ENCODE data around the gene LPP. TPM values are rescaled to one million over a fixed set of nuclear protein-coding genes. Genes with fewer than 3 reads are reported as not detected.

The LPP gene
- total RNA-seq, 1 experiment from 2014 or later = 148 TPM

DNA sequence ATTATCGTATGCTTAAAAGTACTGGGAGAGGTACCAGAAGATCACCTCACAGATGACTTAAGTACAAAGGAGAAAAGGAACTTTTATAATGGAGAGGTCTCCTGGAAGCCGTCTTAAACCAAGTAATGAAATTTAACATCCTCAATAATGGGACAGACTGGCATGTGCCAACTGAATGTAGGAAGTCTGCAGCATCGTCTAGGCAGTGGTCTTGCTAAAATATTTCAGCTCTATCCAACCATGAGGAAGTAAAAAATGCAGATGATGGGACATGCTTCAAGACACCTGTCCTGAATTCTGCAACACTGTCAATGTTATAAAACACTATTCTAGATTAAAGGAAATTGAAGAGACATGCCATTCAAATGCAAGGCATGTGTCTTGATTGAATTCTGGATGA is 559.0 kb downstream of the LPP start:
- intact Hi-C loops (cut with micrococcal nuclease; ENCODE audit: unreplicated experiment) = no loop called here
- CTCF ChIA-PET = no interaction called here

DNA sequence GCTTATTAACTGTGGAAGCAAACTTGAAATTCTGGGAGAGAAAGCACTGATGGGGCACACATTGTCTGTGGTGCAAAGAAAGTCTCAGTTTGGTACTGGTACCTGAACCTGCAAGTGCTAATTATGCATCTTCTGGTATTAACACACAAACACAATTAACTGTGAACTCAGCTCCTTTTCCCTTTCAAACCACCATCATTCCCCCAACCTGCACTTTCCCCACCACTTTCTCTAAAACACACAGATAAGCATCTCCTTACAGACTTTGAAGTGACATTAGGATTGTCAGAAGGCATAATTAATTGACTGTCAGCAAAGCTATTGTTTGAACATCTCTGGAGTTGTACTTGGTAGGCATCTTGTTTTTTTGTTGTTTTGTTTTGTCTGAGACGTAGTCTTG is 565.6 kb downstream of the LPP start:
- H3K9me3 ChIP-seq (ENCODE audit: insufficient read depth, low read depth) = no peaks in the 10 kb centered on the region
- no peaks in the 10 kb centered on the region for H3K36me3 ChIP-seq (ENCODE audit: low read depth)
- ChIA-PET POLR2A (ENCODE audit: unreplicated experiment) (no interaction called here), CTCF (no interaction called here)
- H3F3A ChIP-seq (ENCODE audit: insufficient read depth, low read depth) = no peaks in the 10 kb centered on the region
- no peaks in the 10 kb centered on the region for H4K20me1 ChIP-seq (ENCODE audit: insufficient read depth)
- H3K9me2 ChIP-seq (ENCODE audit: insufficient read depth) = no peaks in the 10 kb centered on the region
- H3K4me3 ChIP-seq = no peak overlapping the region
- DNase-seq = no peak
- H3K4me1 ChIP-seq (replicated peaks; ENCODE audit: insufficient read depth) = no peaks in the 10 kb centered on the region
- intact Hi-C loops (cut with micrococcal nuclease; ENCODE audit: unreplicated experiment) = no loop called here
- no peak overlapping the region for H3K4me2 ChIP-seq
- BruUV-seq (replicated peaks) = no TSS peak
- no peaks in the 10 kb centered on the region for H3K79me2 ChIP-seq (ENCODE audit: low read depth)
- TF ChIP-seq CTCF (conservative IDR thresholded peaks at IDR 0.05) (no peak), EZH2 (IDR thresholded peaks at IDR 0.05; ENCODE audit: low read depth) (no peak)
- H3K27ac ChIP-seq = no peak overlapping the region
- no peaks in the 10 kb centered on the region for H3K27me3 ChIP-seq (ENCODE audit: insufficient read depth, low read depth)
- no peak overlapping the region for H2AFZ ChIP-seq

More for the DNA sequence above, 559.0 kb downstream of the LPP start:
- Histone ChIP-seq H4K20me1 (ENCODE audit: insufficient read depth) (no peaks in the 10 kb centered on the region), H3K9me2 (ENCODE audit: insufficient read depth) (0 out of 2 replicates have a peak, but pooled peaks cover 3% of the 10 kb centered on the region), H2AFZ (no peak overlapping the region), H3K4me1 (replicated peaks; ENCODE audit: insufficient read depth) (peaks cover 9% of the 10 kb centered on the region), H3K27me3 (ENCODE audit: insufficient read depth, low read depth) (no peaks in the 10 kb centered on the region), H3F3A (ENCODE audit: insufficient read depth, low read depth) (no peaks in the 10 kb centered on the region), H3K9me3 (ENCODE audit: insufficient read depth, low read depth) (no peaks in the 10 kb centered on the region), H3K4me3 (no peak overlapping the region), H3K79me2 (ENCODE audit: low read depth) (no peaks in the 10 kb centered on the region), H3K4me2 (no peak overlapping the region), H3K36me3 (ENCODE audit: low read depth) (no peaks in the 10 kb centered on the region), H3K27ac (no peak overlapping the region)
- DNase-seq = no peak
- POLR2A ChIA-PET (ENCODE audit: unreplicated experiment) = no interaction called here
- no TSS peak for BruUV-seq (replicated peaks)
- no peak for TF ChIP-seq EZH2 (IDR thresholded peaks at IDR 0.05; ENCODE audit: low read depth)
- no peak for TF ChIP-seq CTCF (conservative IDR thresholded peaks at IDR 0.05)

- Histone ChIP-seq H3K9me2 (ENCODE audit: insufficient read depth) (no peaks in the 10 kb centered on the region), H3K4me1 (replicated peaks; ENCODE audit: insufficient read depth) (no peaks in the 10 kb centered on the region), H3K4me2 (no peak overlapping the region), H3K4me3 (no peak overlapping the region), H2AFZ (no peak overlapping the region), H3K79me2 (ENCODE audit: low read depth) (no peaks in the 10 kb centered on the region), H3K27me3 (ENCODE audit: insufficient read depth, low read depth) (no peaks in the 10 kb centered on the region), H3K27ac (no peak overlapping the region), H3K9me3 (ENCODE audit: insufficient read depth, low read depth) (no peaks in the 10 kb centered on the region), H3K36me3 (ENCODE audit: low read depth) (no peaks in the 10 kb centered on the region), H4K20me1 (ENCODE audit: insufficient read depth) (no peaks in the 10 kb centered on the region), H3F3A (ENCODE audit: insufficient read depth, low read depth) (no peaks in the 10 kb centered on the region)
- no peak for DNase-seq
- CTCF ChIA-PET = no interaction called here
- no TSS peak for BruUV-seq (replicated peaks)
- POLR2A ChIA-PET (ENCODE audit: unreplicated experiment) = no interaction called here
- intact Hi-C loops (cut with micrococcal nuclease; ENCODE audit: unreplicated experiment) = no loop called here
- TF ChIP-seq EZH2 (IDR thresholded peaks at IDR 0.05; ENCODE audit: low read depth) = no peak
- TF ChIP-seq CTCF (conservative IDR thresholded peaks at IDR 0.05) = no peak
Measured at GRCh38 chr3:188720215-188720614, 566.3 kb downstream of the LPP start.

All from PC-9 (cell line).